PC-9 (cell line): ENCODE measurements around the gene ACACB.

Source experiments
- EZH2 ChIP-seq: fragments of 200-600 bp; sonication (generic); IDR thresholded peaks from 2 replicates; pipeline ENCODE4 v1.8.0; 2017; ENCODE audit warnings: antibody characterized with exemption, low read depth
- TF ChIP-seq, protein P1 (sequence below): fragments of 200-600 bp; sonication (generic); conservative IDR thresholded peaks from 2 replicates; pipeline ENCODE4 v1.6.1; 2017; ENCODE audit warnings: mixed run types, antibody characterized with exemption, mild to moderate bottlenecking, moderate library complexity

- TF ChIP-seq, protein P1, sequence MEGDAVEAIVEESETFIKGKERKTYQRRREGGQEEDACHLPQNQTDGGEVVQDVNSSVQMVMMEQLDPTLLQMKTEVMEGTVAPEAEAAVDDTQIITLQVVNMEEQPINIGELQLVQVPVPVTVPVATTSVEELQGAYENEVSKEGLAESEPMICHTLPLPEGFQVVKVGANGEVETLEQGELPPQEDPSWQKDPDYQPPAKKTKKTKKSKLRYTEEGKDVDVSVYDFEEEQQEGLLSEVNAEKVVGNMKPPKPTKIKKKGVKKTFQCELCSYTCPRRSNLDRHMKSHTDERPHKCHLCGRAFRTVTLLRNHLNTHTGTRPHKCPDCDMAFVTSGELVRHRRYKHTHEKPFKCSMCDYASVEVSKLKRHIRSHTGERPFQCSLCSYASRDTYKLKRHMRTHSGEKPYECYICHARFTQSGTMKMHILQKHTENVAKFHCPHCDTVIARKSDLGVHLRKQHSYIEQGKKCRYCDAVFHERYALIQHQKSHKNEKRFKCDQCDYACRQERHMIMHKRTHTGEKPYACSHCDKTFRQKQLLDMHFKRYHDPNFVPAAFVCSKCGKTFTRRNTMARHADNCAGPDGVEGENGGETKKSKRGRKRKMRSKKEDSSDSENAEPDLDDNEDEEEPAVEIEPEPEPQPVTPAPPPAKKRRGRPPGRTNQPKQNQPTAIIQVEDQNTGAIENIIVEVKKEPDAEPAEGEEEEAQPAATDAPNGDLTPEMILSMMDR, result no peak
- no peak for TF ChIP-seq EZH2
Observed at GRCh38 chr12:109182041-109182839, 65.9 kb downstream of the ACACB start.
